Spleen (tissue), 11 donors: ENCODE measurements around the gene HSP90B1. TPM values are rescaled to one million over a fixed set of nuclear protein-coding genes. Genes with fewer than 3 reads are reported as not detected.

ENCODE experiments used
- DNase-seq: peaks from one replicate; pipeline ENCODE4 v3.0.0-alpha.2; 2020
- H3K27ac ChIP-seq, 8 donors: fragments of 200-600 bp; sonication (generic) in 7 of 8; 1 replicate in 4 of 8; 2 replicates in 4 of 8; pipeline versions ENCODE4 v1.5.0 to v1.8.0; 2016 to 2021; ENCODE audit warnings: inconsistent platforms in 4 of 8, mild to moderate bottlenecking in 4 of 8, moderate library complexity in 1 of 8
- H3K27me3 ChIP-seq, 7 donors: fragments of 200-600 bp; sonication (generic) in 6 of 7; replicated peaks in 1 of 7; 1 replicate in 4 of 7; 2 replicates in 3 of 7; pipeline versions ENCODE4 v1.5.0 to v1.8.0; 2016 to 2021; ENCODE audit warnings: inconsistent platforms in 3 of 7, mild to moderate bottlenecking in 1 of 7
- H3K36me3 ChIP-seq, 6 donors: fragments of 200-600 bp; sonication (generic) in 5 of 6; 1 replicate in 4 of 6; 2 replicates in 2 of 6; pipeline versions ENCODE4 v1.5.0 to v1.8.0; 2016 to 2021; ENCODE audit warnings: inconsistent platforms in 2 of 6
- H3K4me1 ChIP-seq, 6 donors: fragments of 200-600 bp; sonication (generic) in 5 of 6; 1 replicate in 3 of 6; 2 replicates in 3 of 6; pipeline versions ENCODE4 v1.5.0 to v1.8.0; 2016 to 2021; ENCODE audit warnings: inconsistent platforms in 3 of 6
- H3K4me3 ChIP-seq, 8 donors: fragments of 200-600 bp; sonication (generic) in 7 of 8; 1 replicate in 4 of 8; 2 replicates in 4 of 8; pipeline versions ENCODE4 v1.5.0 to v1.8.0; 2016 to 2021; ENCODE audit warnings: inconsistent platforms in 4 of 8, mild to moderate bottlenecking in 4 of 8, moderate library complexity in 2 of 8
- H3K9me3 ChIP-seq, 8 donors: fragments of 200-600 bp; sonication (generic) in 7 of 8; 1 replicate in 4 of 8; 2 replicates in 4 of 8; pipeline versions ENCODE4 v1.5.0 to v1.8.0; 2016 to 2021; ENCODE audit warnings: inconsistent platforms in 4 of 8
- CTCF ChIP-seq, 11 experiments: fragments of 200-600 bp in 7 of 11; fragments of 450-650 bp in 4 of 11; sonication (generic) in 4 of 11; IDR thresholded peaks in 8 of 11; conservative IDR thresholded peaks in 3 of 11; 1 replicate in 7 of 11; 2 replicates in 4 of 11; pipeline versions ENCODE4 v1.4.0 to v1.8.0; 2016 to 2021; ENCODE audit warnings: antibody characterized with exemption in 11 of 11, inconsistent platforms in 4 of 11, mild to moderate bottlenecking in 1 of 11
- POLR2A ChIP-seq, 3 donors: fragments of 450-650 bp; IDR thresholded peaks; one replicate each; pipeline ENCODE4 v1.5.1; 2017; ENCODE audit warnings: antibody characterized with exemption in 3 of 3, mild to moderate bottlenecking in 1 of 3
- POLR2AphosphoS5 ChIP-seq, 3 donors: sonication (generic); formaldehyde crosslinking; IDR thresholded peaks; one replicate each; pipeline ENCODE4 v1.5.1; 2017; ENCODE audit warnings: antibody characterized with exemption in 3 of 3
- WGBS, 5 donors: extraction: QIAGEN DNeasy Blood & Tissue Kit in 3 of 5; methylation state at CpG; one replicate each; pipeline versions ENCODE4 v1.1.5 to v1.1.7; 2013 to 2018; 5-methylcytosine and 5-hydroxymethylcytosine counted together
- intact Hi-C: fragments of 100-400 bp; cut with DNase I; formaldehyde crosslinking; loops from one replicate; pipeline ENCODE4 v1.15.0; 2023; ENCODE audit warnings: low total_unique reads
- polyA plus RNA-seq, 3 donors: library from polyadenylated mRNA; stranded (reverse); fragments of 200-250 nt; gene quantifications; one replicate each; pipeline ENCODE4 v1.2.1, GENCODE V29; 2013
- total RNA-seq, 7 donors: library from RNA; depleted of rRNA in 3 of 7; stranded (reverse); fragments of >200 nt in 3 of 7; fragmentation: NEBNext Ultra II Directional in 4 of 7; extraction: Animal tissue kit (Norgen Biotek cat#: 25700) in 4 of 7; gene quantifications; one replicate each; pipeline versions ENCODE4 v1.1.0 to v1.2.1, GENCODE V29; 2016 to 2021
- donor health status: healthy with polysubstance abuse.
- donor health status: DM: no; HTN: no; CAD: no; lungs with moderate emphysema.
- donor health status: DM: no; HTN: no; CAD: no.
- donor health status: Bipolar disorder and iron deficiency.
- donor health status: healthy.
- donor health status: DM: no; HTN: no; CAD: no.
- donor health status: DM: yes; HTN: yes; CAD: no.

The HSP90B1 gene
- total and polyA plus RNA-seq, 10 donors: 230 to 895 (median 517) TPM

- no peaks in the 10 kb centered on the region for H3K36me3 ChIP-seq
- H3K27ac ChIP-seq: no peak overlapping the region
- H3K4me1 ChIP-seq: no peaks in the 10 kb centered on the region
- H3K4me3 ChIP-seq: no peak overlapping the region
- 83 to 91% (median 84%) methylated on average over 3 of the region's 3 CpGs for WGBS, 5 donors
- H3K27me3 ChIP-seq: no peaks in the 10 kb centered on the region
- H3K9me3 ChIP-seq: peaks cover 0 to 10% (median 6%) of the 10 kb centered on the region in 8 donors
- intact Hi-C loops: no loop called here
- TF ChIP-seq POLR2AphosphoS5 (IDR thresholded peaks at IDR 0.05) (no peak), CTCF (IDR thresholded peaks at IDR 0.05 in 8 of 11, conservative IDR thresholded peaks at IDR 0.05 in 3 of 11) (no peak), POLR2A (IDR thresholded peaks at IDR 0.05) (no peak)
- DNase-seq: no peak
These were observed 17.1 kb upstream of the HSP90B1 start for GRCh38 chr12:103913100-103913499.

- TF ChIP-seq POLR2A (IDR thresholded peaks at IDR 0.05): no peak
- no peak for TF ChIP-seq CTCF (IDR thresholded peaks at IDR 0.05 in 8 of 11, conservative IDR thresholded peaks at IDR 0.05 in 3 of 11)
- TF ChIP-seq POLR2AphosphoS5 (IDR thresholded peaks at IDR 0.05): no peak
- intact Hi-C loops: no loop called here
- Histone ChIP-seq H3K36me3 (no peaks in the 10 kb centered on the region), H3K9me3 (peaks cover 0 to 16% (median 7%) of the 10 kb centered on the region in 8 donors), H3K27ac (no peak overlapping the region), H3K27me3 (no peaks in the 10 kb centered on the region), H3K4me3 (no peak overlapping the region), H3K4me1 (no peaks in the 10 kb centered on the region)
- 59 to 87% (median 78%) methylated on average over 8 of the region's 8 CpGs for WGBS, 5 donors
- DNase-seq: no peak
These were observed 14.9 kb upstream of the HSP90B1 start for GRCh38 chr12:103915306-103915705.

GRCh38 chr12:103917873-103918272 lies 12.3 kb upstream of the HSP90B1 start:
- Histone ChIP-seq H3K27ac (no peak overlapping the region), H3K27me3 (no peaks in the 10 kb centered on the region), H3K4me3 (no peak overlapping the region), H3K36me3 (no peaks in the 10 kb centered on the region), H3K4me1 (no peaks in the 10 kb centered on the region), H3K9me3 (peaks cover 0 to 16% (median 7%) of the 10 kb centered on the region in 8 donors)
- no peak for DNase-seq
- no peak for TF ChIP-seq CTCF (IDR thresholded peaks at IDR 0.05 in 8 of 11, conservative IDR thresholded peaks at IDR 0.05 in 3 of 11)
- intact Hi-C loops: no loop called here
- WGBS, 5 donors: 48 to 81% (median 62%) methylated on average over 3 of the region's 3 CpGs

- Histone ChIP-seq H3K27me3 (no peaks in the 10 kb centered on the region), H3K27ac (peak overlapping the region in 2 of 8 donors; percentile 26 to 40), H3K9me3 (no peaks in the 10 kb centered on the region), H3K4me3 (no peak overlapping the region), H3K36me3 (no peaks in the 10 kb centered on the region), H3K4me1 (peaks cover 5 to 22% (median 10%) of the 10 kb centered on the region in 6 donors)
- no peak for DNase-seq
- intact Hi-C loops: no loop called here
- WGBS, 5 donors: 62 to 76% (median 70%) methylated on average over 9 of the region's 9 CpGs
- no peak for TF ChIP-seq CTCF (IDR thresholded peaks at IDR 0.05 in 8 of 11, conservative IDR thresholded peaks at IDR 0.05 in 3 of 11)
- no peak for TF ChIP-seq POLR2A (IDR thresholded peaks at IDR 0.05)
These were observed 5.2 kb upstream of the HSP90B1 start for GRCh38 chr12:103924761-103925641.
